OCI-LY7 (cell line): ENCODE results near the gene CFAP74.

Experiments
- EZH2phosphoT487 ChIP-seq: fragments of 200-600 bp; sonication (generic); IDR thresholded peaks from 2 replicates; pipeline ENCODE4 v1.6.1; 2018; ENCODE audit warnings: low read depth, borderline replicate concordance, mild to moderate bottlenecking, mixed run types, antibody characterized with exemption, low read length, moderate library complexity, mixed read lengths
- TF ChIP-seq, protein P1 (sequence below): fragments of 200-600 bp; sonication (generic); conservative IDR thresholded peaks from 2 replicates; pipeline ENCODE4 v1.5.1; 2014; ENCODE audit warnings: mild to moderate bottlenecking, antibody characterized with exemption, low read length, moderate library complexity, mixed read lengths

GRCh38 chr1:2052756-2053155, 49.2 kb upstream of the CFAP74 start:
- TF ChIP-seq, protein P1, sequence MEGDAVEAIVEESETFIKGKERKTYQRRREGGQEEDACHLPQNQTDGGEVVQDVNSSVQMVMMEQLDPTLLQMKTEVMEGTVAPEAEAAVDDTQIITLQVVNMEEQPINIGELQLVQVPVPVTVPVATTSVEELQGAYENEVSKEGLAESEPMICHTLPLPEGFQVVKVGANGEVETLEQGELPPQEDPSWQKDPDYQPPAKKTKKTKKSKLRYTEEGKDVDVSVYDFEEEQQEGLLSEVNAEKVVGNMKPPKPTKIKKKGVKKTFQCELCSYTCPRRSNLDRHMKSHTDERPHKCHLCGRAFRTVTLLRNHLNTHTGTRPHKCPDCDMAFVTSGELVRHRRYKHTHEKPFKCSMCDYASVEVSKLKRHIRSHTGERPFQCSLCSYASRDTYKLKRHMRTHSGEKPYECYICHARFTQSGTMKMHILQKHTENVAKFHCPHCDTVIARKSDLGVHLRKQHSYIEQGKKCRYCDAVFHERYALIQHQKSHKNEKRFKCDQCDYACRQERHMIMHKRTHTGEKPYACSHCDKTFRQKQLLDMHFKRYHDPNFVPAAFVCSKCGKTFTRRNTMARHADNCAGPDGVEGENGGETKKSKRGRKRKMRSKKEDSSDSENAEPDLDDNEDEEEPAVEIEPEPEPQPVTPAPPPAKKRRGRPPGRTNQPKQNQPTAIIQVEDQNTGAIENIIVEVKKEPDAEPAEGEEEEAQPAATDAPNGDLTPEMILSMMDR, result no peak
- no peak for TF ChIP-seq EZH2phosphoT487
